ENCODE results near the gene ZBTB20.

Gene ZBTB20

GRCh38 chr3:114558271-114558670 is 588.8 kb downstream of the ZBTB20 start:
- no peak for DNase-seq

- DNase-seq = no peak
Observed at GRCh38 chr3:114557791-114558190, 589.3 kb downstream of the ZBTB20 start.

- no peak for DNase-seq
Observed at GRCh38 chr3:114556657-114557213, 590.4 kb downstream of the ZBTB20 start.

- DNase-seq = no peak
Observed at GRCh38 chr3:114554731-114555130, 592.4 kb downstream of the ZBTB20 start.

- no peak for DNase-seq
Observed at GRCh38 chr3:114553949-114554593, 593.0 kb downstream of the ZBTB20 start.

GRCh38 chr3:114552527-114552812 is 594.6 kb downstream of the ZBTB20 start:
- DNase-seq = no peak

- no peak for DNase-seq
Observed at GRCh38 chr3:114551770-114552526, 595.1 kb downstream of the ZBTB20 start.

GRCh38 chr3:114550165-114550564 is 596.9 kb downstream of the ZBTB20 start:
- DNase-seq = no peak

GRCh38 chr3:114545193-114545592 is 601.9 kb downstream of the ZBTB20 start:
- no peak for DNase-seq

- DNase-seq = no peak
Observed at GRCh38 chr3:114542359-114542758, 604.7 kb downstream of the ZBTB20 start.

- DNase-seq = no peak
Observed at GRCh38 chr3:114539525-114539924, 607.6 kb downstream of the ZBTB20 start.

- no peak for DNase-seq
Observed at GRCh38 chr3:114538211-114538610, 608.9 kb downstream of the ZBTB20 start.

GRCh38 chr3:114528517-114528916 is 618.6 kb downstream of the ZBTB20 start:
- no peak for DNase-seq

- no peak for DNase-seq
Observed at GRCh38 chr3:114527036-114527644, 619.9 kb downstream of the ZBTB20 start.

GRCh38 chr3:114525278-114525677 is 621.8 kb downstream of the ZBTB20 start:
- no peak for DNase-seq

- DNase-seq = no peak
Observed at GRCh38 chr3:114519415-114519814, 627.7 kb downstream of the ZBTB20 start.

GRCh38 chr3:114518206-114518808 is 628.8 kb downstream of the ZBTB20 start:
- no peak for DNase-seq

GRCh38 chr3:114510201-114510600 is 636.9 kb downstream of the ZBTB20 start:
- DNase-seq = no peak

- DNase-seq = no peak
Observed at GRCh38 chr3:114509756-114510155, 637.3 kb downstream of the ZBTB20 start.

- DNase-seq = no peak
Observed at GRCh38 chr3:114508976-114509375, 638.1 kb downstream of the ZBTB20 start.

GRCh38 chr3:114508208-114508607 is 638.9 kb downstream of the ZBTB20 start:
- no peak for DNase-seq

- no peak for DNase-seq
Observed at GRCh38 chr3:114506591-114507300, 640.3 kb downstream of the ZBTB20 start.

Data from activated T-cell treated with anti-CD3 and anti-CD28 coated beads for 4 hours (primary cell).